Subcutaneous abdominal adipose tissue (tissue), 5 donors: ENCODE results near the gene IDS.
A peak's percentile ranks its signal among the peaks of the same experiment; 100 is the strongest.
"Not testable (repeated sequence)": the region's sequence is repeated elsewhere in the genome, so short reads cannot be mapped to it uniquely, and the experiment has no call there.

Source experiments
- H3K27ac ChIP-seq: one replicate; pipeline ENCODE4 v1.7.0; 2013; ENCODE audit warnings: low read depth, mild to moderate bottlenecking, inconsistent platforms, low read length, moderate library complexity
- H3K27me3 ChIP-seq, 5 donors: one replicate each; pipeline ENCODE4 v1.7.0; 2013; ENCODE audit warnings: low read length in 5 of 5, inconsistent platforms in 1 of 5; ENCODE audit not compliant: control insufficient read depth in 5 of 5, insufficient read depth in 4 of 5
- H3K36me3 ChIP-seq, 5 donors: one replicate each; pipeline ENCODE4 v1.7.0; 2013; ENCODE audit warnings: low read length in 5 of 5; ENCODE audit not compliant: control insufficient read depth in 5 of 5, insufficient read depth in 5 of 5
- H3K4me1 ChIP-seq, 5 donors: one replicate each; pipeline ENCODE4 v1.7.0; 2013; ENCODE audit warnings: low read length in 5 of 5, mild to moderate bottlenecking in 3 of 5, moderate library complexity in 1 of 5; ENCODE audit not compliant: control insufficient read depth in 5 of 5, insufficient read depth in 5 of 5
- H3K4me3 ChIP-seq, 5 donors: one replicate each; pipeline ENCODE4 v1.7.0; 2013; ENCODE audit warnings: low read length in 5 of 5, low read depth in 1 of 5
- H3K9ac ChIP-seq, 5 donors: one replicate each; pipeline ENCODE4 v1.7.0; 2013; ENCODE audit warnings: low read length in 5 of 5, mild to moderate bottlenecking in 4 of 5, moderate library complexity in 3 of 5
- H3K9me3 ChIP-seq, 5 donors: one replicate each; pipeline ENCODE4 v1.7.0; 2013; ENCODE audit warnings: low read length in 5 of 5; ENCODE audit not compliant: control insufficient read depth in 5 of 5
- donor health status: healthy.
- donor health status: healthy.
- donor health status: healthy.
- donor health status: healthy.
- donor health status: healthy.

The IDS gene

DNA sequence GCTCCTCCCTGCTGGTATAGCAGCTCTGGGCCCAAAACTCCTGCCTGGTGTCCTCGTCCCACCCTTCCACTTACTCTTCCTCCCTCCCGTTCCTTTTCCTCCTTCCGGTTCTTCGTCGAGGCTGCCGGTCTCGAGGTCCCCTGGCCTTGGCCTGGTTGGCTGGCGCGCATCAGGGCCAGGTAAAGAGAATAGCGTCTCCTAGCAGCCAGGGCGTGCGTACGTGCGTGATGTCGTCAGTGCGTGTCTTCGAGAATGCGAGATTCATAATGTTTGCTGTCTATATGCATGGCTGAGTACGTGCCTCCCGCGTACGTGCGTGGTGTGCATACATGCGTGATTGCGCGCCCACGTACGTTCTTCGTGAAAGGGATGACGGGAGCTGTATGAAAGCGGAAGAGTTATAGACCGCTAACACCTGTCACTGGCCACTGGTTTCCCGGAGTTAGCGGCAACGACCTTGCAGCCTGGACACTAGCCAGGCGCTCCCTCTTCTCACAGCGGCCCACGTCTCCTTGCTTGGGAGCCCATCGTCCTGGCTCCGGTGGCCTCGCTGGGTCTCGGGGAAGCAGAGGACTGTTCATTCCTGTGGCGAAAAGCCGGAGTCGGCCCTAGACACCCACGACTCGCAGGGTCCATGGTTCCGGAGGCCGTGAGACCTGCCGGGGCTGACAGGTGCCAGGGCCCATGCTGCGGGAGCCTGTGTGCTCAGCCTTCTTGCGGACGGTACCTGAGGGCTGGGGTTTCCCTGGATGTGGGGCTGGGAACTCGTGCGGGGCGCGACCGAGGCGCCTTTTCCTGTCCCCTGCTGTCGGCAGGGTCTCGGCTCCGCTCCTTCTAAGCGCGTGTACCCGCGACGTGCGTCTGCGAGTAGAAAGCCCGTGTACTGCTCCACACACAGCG lies 35.8 kb upstream of the IDS start, which contains the start of gene EOLA1:
Gene EOLA1, plus strand, starts transcription at position 392 of the 900 bp plus-strand sequence. CDS start 4,619 bp downstream, outside the sequence.
- H3K27me3 ChIP-seq, result no peaks in the 10 kb centered on the region
- H3K9me3 ChIP-seq, result peaks cover 0 to 4% (median 0%) of the 10 kb centered on the region in 5 donors
- H3K9ac ChIP-seq, result peak within 1 kb of the TSS; percentile 52 to 77 (median 56)
- H3K36me3 ChIP-seq, result peaks cover 0 to 9% (median 4%) of the 10 kb centered on the region in 5 donors
- peaks cover 6 to 17% (median 9%) of the 10 kb centered on the region in 5 donors for H3K4me1 ChIP-seq
- H3K4me3 ChIP-seq, result peak within 1 kb of the TSS; percentile 67 to 98 (median 70)
- peak within 1 kb of the TSS; percentile 77 for H3K27ac ChIP-seq

- Histone ChIP-seq H3K9me3 (peaks cover 0 to 4% (median 0%) of the 10 kb centered on the region in 5 donors), H3K9ac (peak overlapping the region in 3 of 5 donors; percentile 55 to 64 (median 56))
These were observed 35.1 kb upstream of the IDS start for GRCh38 chrX:149540131-149540620.

GRCh38 chrX:149539283-149540130 lies 34.4 kb upstream of the IDS start:
- Histone ChIP-seq H3K4me1 (peaks cover 6 to 17% (median 9%) of the 10 kb centered on the region in 5 donors), H3K27me3 (no peaks in the 10 kb centered on the region), H3K27ac (no peak overlapping the region), H3K36me3 (peaks cover 0 to 2% (median under 1%) of the 10 kb centered on the region in 5 donors), H3K9me3 (peaks cover 0 to 4% (median 0%) of the 10 kb centered on the region in 5 donors), H3K4me3 (peak overlapping the region; percentile 56 to 68 (median 62)), H3K9ac (no peak overlapping the region)

More at GRCh38 chrX:149540131-149540620, 35.1 kb upstream of the IDS start:
- Histone ChIP-seq H3K36me3 (peaks cover 0 to 5% (median 2%) of the 10 kb centered on the region in 5 donors), H3K4me1 (peaks cover 6 to 17% (median 9%) of the 10 kb centered on the region in 5 donors), H3K27me3 (no peaks in the 10 kb centered on the region), H3K27ac (peak overlapping the region; percentile 77), H3K4me3 (peak overlapping the region; percentile 67 to 98 (median 70))

- not testable (repeated sequence) for H3K9me3 ChIP-seq, H3K27ac ChIP-seq, H3K9ac ChIP-seq, H3K4me3 ChIP-seq, H3K27me3 ChIP-seq, H3K36me3 ChIP-seq
- H3K4me1 ChIP-seq, result peaks cover 6 to 17% (median 9%) of the 10 kb centered on the region in 5 donors
These were observed 32.4 kb upstream of the IDS start for GRCh38 chrX:149537474-149537873.

GRCh38 chrX:149534926-149535602 lies 30.0 kb upstream of the IDS start:
- not testable (repeated sequence) for H3K9ac ChIP-seq, H3K4me1 ChIP-seq, H3K9me3 ChIP-seq, H3K4me3 ChIP-seq, H3K36me3 ChIP-seq, H3K27me3 ChIP-seq, H3K27ac ChIP-seq

- H3K4me1 ChIP-seq, H3K4me3 ChIP-seq, H3K27me3 ChIP-seq, H3K9me3 ChIP-seq, H3K27ac ChIP-seq, H3K9ac ChIP-seq: not testable (repeated sequence)
- peaks cover 0 to 12% (median 4%) of the 10 kb centered on the region in 5 donors for H3K36me3 ChIP-seq
These were observed 28.9 kb upstream of the IDS start for GRCh38 chrX:149533999-149534398.

- H3K4me3 ChIP-seq, H3K9me3 ChIP-seq, H3K9ac ChIP-seq, H3K27me3 ChIP-seq, H3K27ac ChIP-seq, H3K4me1 ChIP-seq: not testable (repeated sequence)
- peaks cover 0 to 14% (median 4%) of the 10 kb centered on the region in 5 donors for H3K36me3 ChIP-seq
These were observed 27.8 kb upstream of the IDS start for GRCh38 chrX:149532868-149533267.

DNA sequence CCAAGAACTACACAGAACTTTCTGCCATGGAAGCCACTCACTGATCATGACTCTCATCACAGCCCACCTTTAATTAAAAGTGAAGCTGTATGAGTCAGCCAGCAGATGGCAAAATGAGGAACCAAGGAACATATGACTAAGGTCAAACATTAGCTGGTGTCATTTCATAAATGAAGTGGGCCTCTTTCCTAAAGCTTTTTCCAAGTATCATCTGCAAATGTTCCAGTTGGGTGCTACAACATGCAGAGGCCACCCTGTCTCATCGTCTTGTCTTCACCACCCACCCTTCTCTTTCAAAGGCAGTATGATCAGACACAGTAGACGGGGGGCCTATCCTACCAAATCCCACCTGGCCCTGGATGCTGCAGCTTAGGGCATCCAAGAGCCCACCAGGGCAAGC lies 26.5 kb upstream of the IDS start:
- Histone ChIP-seq H3K27ac (no peak overlapping the region), H3K27me3 (no peaks in the 10 kb centered on the region), H3K4me3 (no peak overlapping the region), H3K9ac (no peak overlapping the region), H3K36me3 (peaks cover 0 to 14% (median 4%) of the 10 kb centered on the region in 5 donors), H3K9me3 (no peaks in the 10 kb centered on the region), H3K4me1 (no peaks in the 10 kb centered on the region)

DNA sequence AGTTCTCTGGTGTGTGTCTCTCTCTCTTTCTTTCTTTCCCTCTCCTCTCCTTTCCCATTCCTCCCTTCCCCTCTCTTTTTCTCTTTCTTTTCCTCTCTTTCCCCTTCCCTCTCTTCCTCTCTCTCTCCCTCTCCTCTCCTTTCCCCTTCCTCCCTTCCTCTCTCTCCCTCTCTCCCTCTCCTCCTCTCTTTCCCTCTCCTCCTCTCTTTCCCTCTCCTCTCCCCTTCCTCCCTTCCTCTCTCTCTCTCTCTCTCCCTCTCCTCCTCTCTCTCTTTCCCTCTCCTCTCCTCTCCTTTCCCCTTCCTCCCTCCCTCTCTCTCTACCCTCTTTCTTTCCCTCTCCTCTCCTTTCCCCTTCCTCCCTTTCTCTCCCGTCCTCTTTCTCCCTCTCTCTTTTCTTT lies 23.3 kb upstream of the IDS start:
- no peak overlapping the region for H3K27ac ChIP-seq
- H3K27me3 ChIP-seq, result peaks cover 0 to 2% (median 0%) of the 10 kb centered on the region in 5 donors
- H3K4me3 ChIP-seq, result no peak overlapping the region
- H3K36me3 ChIP-seq, result peaks cover 0 to 9% (median 0%) of the 10 kb centered on the region in 5 donors
- H3K4me1 ChIP-seq, result no peaks in the 10 kb centered on the region
- H3K9ac ChIP-seq, result no peak overlapping the region
- no peaks in the 10 kb centered on the region for H3K9me3 ChIP-seq
